Activated CD4-positive, CD25-positive, alpha-beta regulatory T cell treated with anti-CD3 and anti-CD28 coated beads, Interleukin-2, amount 50 U/mL, for 16 hours (primary cell): ENCODE results near the gene GALNT10.

Source experiments
- DNase-seq: peaks from one replicate; pipeline ENCODE4 v3.0.0-alpha.2; 2020; ENCODE audit warnings: low read depth, low spot score

GALNT10 gene

GRCh38 chr5:154202379-154203260, 12.1 kb downstream of the GALNT10 start:
- no peak for DNase-seq

GRCh38 chr5:154203798-154204578, 13.5 kb downstream of the GALNT10 start:
- no peak for DNase-seq

GRCh38 chr5:154205441-154206117, 15.0 kb downstream of the GALNT10 start:
- DNase-seq = no peak

GRCh38 chr5:154206311-154206710, 15.8 kb downstream of the GALNT10 start:
- DNase-seq = no peak

GRCh38 chr5:154207204-154207603, 16.7 kb downstream of the GALNT10 start:
- DNase-seq = no peak

- DNase-seq = no peak
Observed at GRCh38 chr5:154209591-154210081, 19.1 kb downstream of the GALNT10 start.

GRCh38 chr5:154210163-154210562, 19.6 kb downstream of the GALNT10 start:
- DNase-seq = no peak

GRCh38 chr5:154211641-154212390, 21.3 kb downstream of the GALNT10 start:
- DNase-seq = no peak

- DNase-seq = no peak
Observed at GRCh38 chr5:154213592-154213991, 23.1 kb downstream of the GALNT10 start.

GRCh38 chr5:154214371-154215106, 24.0 kb downstream of the GALNT10 start:
- no peak for DNase-seq

- DNase-seq = no peak
Observed at GRCh38 chr5:154215571-154216325, 25.2 kb downstream of the GALNT10 start.

- DNase-seq = no peak
Observed at GRCh38 chr5:154217462-154217861, 26.9 kb downstream of the GALNT10 start.

- DNase-seq = no peak
Observed at GRCh38 chr5:154218786-154219185, 28.3 kb downstream of the GALNT10 start.

- DNase-seq = no peak
Observed at GRCh38 chr5:154220625-154221024, 30.1 kb downstream of the GALNT10 start.

GRCh38 chr5:154221371-154221896, 30.9 kb downstream of the GALNT10 start:
- DNase-seq = peak; percentile 17

- no peak for DNase-seq
Observed at GRCh38 chr5:154222414-154222813, 31.9 kb downstream of the GALNT10 start.

GRCh38 chr5:154223320-154223719, 32.8 kb downstream of the GALNT10 start:
- no peak for DNase-seq

GRCh38 chr5:154227090-154227489, 36.6 kb downstream of the GALNT10 start:
- DNase-seq = no peak

- DNase-seq = no peak
Observed at GRCh38 chr5:154228696-154229095, 38.2 kb downstream of the GALNT10 start.

GRCh38 chr5:154230526-154230925, 40.0 kb downstream of the GALNT10 start:
- DNase-seq = no peak
